HPDE6-E6E7 (cell line): Measurements from ENCODE around the gene RND1.

Experiments used
- DNase-seq: peaks from one replicate; pipeline ENCODE4 v3.0.0; 2011; ENCODE audit warnings: missing footprints; ENCODE audit errors: extremely low spot score

The RND1 gene

GRCh38 chr12:48827513-48828096, 38.1 kb downstream of the RND1 start:
- DNase-seq: no peak

GRCh38 chr12:48827026-48827425, 38.6 kb downstream of the RND1 start:
- DNase-seq: no peak

- peak; percentile 71 for DNase-seq
Measured at GRCh38 chr12:48826209-48826855, 39.3 kb downstream of the RND1 start.

GRCh38 chr12:48824905-48825304, 40.8 kb downstream of the RND1 start:
- DNase-seq: no peak

GRCh38 chr12:48824112-48824511, 41.6 kb downstream of the RND1 start:
- DNase-seq: peak; percentile 97

- DNase-seq: no peak
Measured at GRCh38 chr12:48823281-48823680, 42.4 kb downstream of the RND1 start.

- DNase-seq: no peak
Measured at GRCh38 chr12:48822711-48823110, 43.0 kb downstream of the RND1 start.

- DNase-seq: no peak
Measured at GRCh38 chr12:48822139-48822538, 43.5 kb downstream of the RND1 start.

GRCh38 chr12:48819986-48820725, 45.5 kb downstream of the RND1 start:
- DNase-seq: no peak

- no peak for DNase-seq
Measured at GRCh38 chr12:48818831-48819590, 46.7 kb downstream of the RND1 start.

GRCh38 chr12:48817873-48818830, 47.5 kb downstream of the RND1 start, which contains the start of gene CACNB3:
Gene CACNB3 (plus strand): TSS chr12:48818496. CDS start chr12:48818930, 434 bp downstream.
- no peak for DNase-seq

- no peak for DNase-seq
Measured at GRCh38 chr12:48816143-48816854, 49.4 kb downstream of the RND1 start.

- peak; percentile 74 for DNase-seq
Measured at GRCh38 chr12:48815126-48816110, 50.3 kb downstream of the RND1 start.

GRCh38 chr12:48814262-48815125, 51.2 kb downstream of the RND1 start:
- peak; percentile 78 for DNase-seq

- DNase-seq: no peak
Measured at GRCh38 chr12:48813465-48814261, 52.0 kb downstream of the RND1 start.

- no peak for DNase-seq
Measured at GRCh38 chr12:48812389-48812788, 53.3 kb downstream of the RND1 start.

GRCh38 chr12:48811437-48812090, 54.1 kb downstream of the RND1 start:
- no peak for DNase-seq
